ENCODE results near the gene CTXN1.

CTXN1 gene

DNA sequence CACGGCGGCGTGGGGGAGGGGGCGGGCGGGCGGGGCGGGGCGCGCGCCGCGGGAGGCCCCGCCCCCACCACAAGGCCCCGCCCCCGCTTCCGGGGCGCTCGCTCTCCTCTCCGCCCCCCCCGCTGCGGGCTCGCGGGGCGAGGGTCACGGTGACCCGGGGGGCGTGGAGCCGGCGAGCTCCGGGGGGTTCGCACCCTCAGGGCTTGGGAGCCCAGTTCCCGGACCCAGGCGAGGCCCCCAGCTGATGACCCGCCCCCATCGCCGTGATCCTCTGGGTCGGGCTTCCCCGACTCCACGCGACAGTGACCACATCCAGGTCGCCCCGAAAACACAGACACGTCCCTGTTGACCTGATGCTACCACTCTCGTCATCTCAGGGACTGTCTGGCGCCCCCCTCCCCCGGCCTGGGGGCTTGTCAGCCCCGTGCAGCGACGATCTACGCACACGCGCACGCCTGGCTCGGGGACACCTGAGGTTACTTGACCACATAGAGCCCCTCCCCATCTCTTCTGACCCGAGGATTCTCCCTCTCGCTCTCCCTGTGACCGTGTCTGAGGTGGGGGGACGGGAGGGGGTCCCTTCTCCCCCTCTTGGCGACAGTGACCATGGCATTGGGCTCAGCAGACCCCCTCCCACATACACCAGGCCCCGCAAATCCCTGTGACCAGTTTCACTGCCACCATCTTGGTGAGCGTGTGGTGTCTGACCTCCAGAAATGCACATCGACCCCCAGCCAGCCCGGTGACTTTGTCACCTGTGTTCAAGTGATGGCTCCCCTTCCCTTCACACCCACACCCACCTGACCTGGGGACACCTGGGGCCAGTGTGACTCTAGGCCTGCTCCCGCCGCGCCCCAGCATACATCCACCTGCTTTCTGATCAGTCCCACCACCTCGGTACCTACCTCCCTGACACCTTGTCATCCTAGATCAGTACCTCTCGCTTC lies 21.6 kb downstream of the CTXN1 start:
- Histone ChIP-seq H3K4me2 (ENCODE audit: low read depth, low read length, poor library complexity, severe bottlenecking) (peak overlapping the region; percentile 94), H2AFZ (ENCODE audit: low read depth, low read length, severe bottlenecking) (no peak overlapping the region), H3K27me3 (ENCODE audit: low read length) (no peaks in the 10 kb centered on the region), H3K9ac (ENCODE audit: low read length) (peak overlapping the region; percentile 81), H3K36me3 (ENCODE audit: low read length) (no peaks in the 10 kb centered on the region), H3K79me2 (ENCODE audit: insufficient read depth, low read length) (peaks cover 28% of the 10 kb centered on the region), H4K20me1 (ENCODE audit: low read depth, low read length) (no peaks in the 10 kb centered on the region), H3F3A (ENCODE audit: insufficient read depth) (no peaks in the 10 kb centered on the region), H3K4me3 (ENCODE audit: insufficient read depth, low read length, poor library complexity, severe bottlenecking) (peak overlapping the region; percentile 88), H3K9me2 (replicated peaks; ENCODE audit: insufficient read depth, low read length) (no peaks in the 10 kb centered on the region), H3K27ac (ENCODE audit: low read depth, low read length) (peak overlapping the region; percentile 45), H3K9me3 (ENCODE audit: insufficient read depth, low read length) (no peaks in the 10 kb centered on the region)
- no peak for TF ChIP-seq EZH2phosphoT487 (conservative IDR thresholded peaks at IDR 0.05; ENCODE audit: low read length)
- no peak for TF ChIP-seq CTCF (IDR thresholded peaks at IDR 0.05; ENCODE audit: insufficient read depth, low read length, poor library complexity, severe bottlenecking)

DNA sequence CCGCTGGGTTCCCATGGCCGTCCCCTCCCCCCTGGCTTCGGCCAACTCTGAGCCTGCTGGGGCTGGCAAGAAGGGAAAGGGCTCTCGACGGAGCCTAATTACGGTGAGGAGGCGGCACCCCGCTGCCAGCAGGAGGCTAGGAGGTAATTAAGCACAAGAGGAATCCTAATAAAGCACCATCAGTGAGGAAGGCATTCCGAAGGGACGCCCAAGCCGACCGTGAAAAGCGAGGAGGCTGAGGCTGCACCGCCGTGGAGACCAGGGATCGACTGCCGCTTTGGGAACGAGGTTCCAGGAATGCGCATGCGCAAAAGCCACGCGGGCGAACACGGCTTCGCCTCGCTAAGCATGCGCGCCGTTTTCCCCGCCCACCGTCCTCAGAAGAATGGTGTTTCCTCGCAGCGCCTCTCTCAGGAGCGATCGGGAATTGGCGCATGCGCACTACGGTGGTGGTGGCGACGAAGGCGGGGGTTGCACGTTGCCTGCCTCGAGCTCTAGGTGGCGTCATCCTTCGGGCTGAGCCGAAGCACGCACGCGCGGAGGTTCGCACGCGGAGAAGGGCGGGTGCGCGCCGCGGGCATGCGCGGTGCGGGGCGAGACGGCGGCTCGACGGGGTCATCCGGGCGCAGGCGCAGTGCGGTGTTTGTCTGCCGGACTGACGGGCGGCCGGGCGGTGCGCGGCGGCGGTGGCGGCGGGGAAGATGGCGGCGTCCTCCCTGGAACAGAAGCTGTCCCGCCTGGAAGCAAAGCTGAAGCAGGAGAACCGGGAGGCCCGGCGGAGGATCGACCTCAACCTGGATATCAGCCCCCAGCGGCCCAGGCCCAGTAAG lies 22.5 kb downstream of the CTXN1 start, which contains the start of gene MAP2K7:
Gene MAP2K7, plus strand, starts transcription at position 634 of the 830 bp plus-strand sequence. Its CDS starts 68 bp downstream, at position 702.
- H4K20me1 ChIP-seq (ENCODE audit: low read depth, low read length) = no peaks in the 10 kb centered on the region
- TF ChIP-seq EZH2phosphoT487 (conservative IDR thresholded peaks at IDR 0.05; ENCODE audit: low read length) = no peak
- TF ChIP-seq CTCF (IDR thresholded peaks at IDR 0.05; ENCODE audit: insufficient read depth, low read length, poor library complexity, severe bottlenecking) = peak; percentile 42
- H3K27ac ChIP-seq (ENCODE audit: low read depth, low read length) = peak within 1 kb of the TSS; percentile 45
- peak within 1 kb of the TSS; percentile 88 for H3K4me3 ChIP-seq (ENCODE audit: insufficient read depth, low read length, poor library complexity, severe bottlenecking)
- no peaks in the 10 kb centered on the region for H3F3A ChIP-seq (ENCODE audit: insufficient read depth)
- H3K79me2 ChIP-seq (ENCODE audit: insufficient read depth, low read length) = peaks cover 28% of the 10 kb centered on the region
- no peaks in the 10 kb centered on the region for H3K9me3 ChIP-seq (ENCODE audit: insufficient read depth, low read length)
- no peaks in the 10 kb centered on the region for H3K36me3 ChIP-seq (ENCODE audit: low read length)
- peak within 1 kb of the TSS; percentile 94 for H3K4me2 ChIP-seq (ENCODE audit: low read depth, low read length, poor library complexity, severe bottlenecking)
- no peaks in the 10 kb centered on the region for H3K27me3 ChIP-seq (ENCODE audit: low read length)
- H3K9ac ChIP-seq (ENCODE audit: low read length) = peak within 1 kb of the TSS; percentile 81
- peak within 1 kb of the TSS; percentile 58 for H2AFZ ChIP-seq (ENCODE audit: low read depth, low read length, severe bottlenecking)
- H3K9me2 ChIP-seq (replicated peaks; ENCODE audit: insufficient read depth, low read length) = no peaks in the 10 kb centered on the region

- H3K27ac ChIP-seq (ENCODE audit: low read depth, low read length) = no peak overlapping the region
- no peaks in the 10 kb centered on the region for H3K9me2 ChIP-seq (replicated peaks; ENCODE audit: insufficient read depth, low read length)
- H3K4me2 ChIP-seq (ENCODE audit: low read depth, low read length, poor library complexity, severe bottlenecking) = peak overlapping the region; percentile 67
- TF ChIP-seq CTCF (IDR thresholded peaks at IDR 0.05; ENCODE audit: insufficient read depth, low read length, poor library complexity, severe bottlenecking) = no peak
- no peak for TF ChIP-seq EZH2phosphoT487 (conservative IDR thresholded peaks at IDR 0.05; ENCODE audit: low read length)
- H3F3A ChIP-seq (ENCODE audit: insufficient read depth) = no peaks in the 10 kb centered on the region
- H3K4me3 ChIP-seq (ENCODE audit: insufficient read depth, low read length, poor library complexity, severe bottlenecking) = peak overlapping the region; percentile 64
- H3K9ac ChIP-seq (ENCODE audit: low read length) = peak overlapping the region; percentile 69
- peak overlapping the region; percentile 58 for H2AFZ ChIP-seq (ENCODE audit: low read depth, low read length, severe bottlenecking)
- no peaks in the 10 kb centered on the region for H4K20me1 ChIP-seq (ENCODE audit: low read depth, low read length)
- H3K27me3 ChIP-seq (ENCODE audit: low read length) = no peaks in the 10 kb centered on the region
- no peaks in the 10 kb centered on the region for H3K36me3 ChIP-seq (ENCODE audit: low read length)
- H3K9me3 ChIP-seq (ENCODE audit: insufficient read depth, low read length) = no peaks in the 10 kb centered on the region
- H3K79me2 ChIP-seq (ENCODE audit: insufficient read depth, low read length) = peaks cover 24% of the 10 kb centered on the region
These were observed 23.1 kb downstream of the CTXN1 start for GRCh38 chr19:7902796-7903243.
